HepG2 (cell line): ENCODE results near the gene IDH3A.

Experiments
- AFF4 ChIP-seq: sonication (generic); formaldehyde crosslinking; IDR thresholded peaks from 2 replicates; pipeline ENCODE4 v1.4.0; 2020; ENCODE audit warnings: missing genetic modification reagents
- CTCF ChIP-seq: sonication (generic); formaldehyde crosslinking; IDR thresholded peaks from 2 replicates; pipeline ENCODE4 v1.5.0; 2020; ENCODE audit warnings: mild to moderate bottlenecking, missing genetic modification reagents, moderate library complexity
- FOXK1 ChIP-seq: sonication (generic); formaldehyde crosslinking; IDR thresholded peaks from 2 replicates; pipeline ENCODE4 v1.4.0; 2020; ENCODE audit warnings: low read depth, missing genetic modification reagents, borderline replicate concordance
- HDAC6 ChIP-seq: fragments of 200-600 bp; sonication (generic); IDR thresholded peaks from 2 replicates; pipeline ENCODE4 v1.7.0; 2017; ENCODE audit warnings: mild to moderate bottlenecking, antibody characterized with exemption, low read length, low read depth
- MAFG ChIP-seq: sonication (generic); formaldehyde crosslinking; IDR thresholded peaks from 2 replicates; pipeline ENCODE4 v1.5.1; 2020; ENCODE audit warnings: mild to moderate bottlenecking, missing genetic modification reagents
- SNRNP70 ChIP-seq: fragments of 200-400 bp; formaldehyde crosslinking; IDR thresholded peaks from 2 replicates; pipeline ENCODE4 v1.6.1; 2017; ENCODE audit warnings: mild to moderate bottlenecking, low read depth, low read length, moderate library complexity
- SP1 ChIP-seq, 2 experiments: fragments of 450-650 bp in 1 of 2; sonication (generic) in 1 of 2; formaldehyde crosslinking in 1 of 2; IDR thresholded peaks; 2 replicates each; pipeline versions ENCODE4 v1.4.0 to v1.6.1; 2016 to 2020; ENCODE audit warnings: missing genetic modification reagents in 1 of 2
- ZBTB4 ChIP-seq: sonication (generic); formaldehyde crosslinking; IDR thresholded peaks from 2 replicates; pipeline ENCODE4 v1.4.0; 2020; ENCODE audit warnings: missing genetic modification reagents, mild to moderate bottlenecking, borderline replicate concordance
- ZNF124 ChIP-seq: sonication (generic); formaldehyde crosslinking; IDR thresholded peaks from 2 replicates; pipeline ENCODE4 v1.4.0; 2020; ENCODE audit warnings: missing genetic modification reagents
- ZNF282 ChIP-seq: fragments of 450-650 bp; IDR thresholded peaks from 2 replicates; pipeline ENCODE4 v1.6.1; 2018; ENCODE audit not compliant: partially characterized antibody
- ZNF292 ChIP-seq: sonication (generic); formaldehyde crosslinking; IDR thresholded peaks from 2 replicates; pipeline ENCODE4 v1.8.1; 2022; ENCODE audit warnings: mild to moderate bottlenecking, low read depth, missing genetic modification reagents, borderline replicate concordance
- ZNF589 ChIP-seq: sonication (generic); formaldehyde crosslinking; conservative IDR thresholded peaks from 2 replicates; pipeline ENCODE4 v1.8.0; 2022; ENCODE audit warnings: mild to moderate bottlenecking, moderate library complexity, missing genetic modification reagents
- ZNF746 ChIP-seq: sonication (generic); formaldehyde crosslinking; IDR thresholded peaks from 2 replicates; pipeline ENCODE4 v1.8.0; 2022; ENCODE audit warnings: mild to moderate bottlenecking, missing genetic modification reagents
- ZZZ3 ChIP-seq: sonication (generic); formaldehyde crosslinking; IDR thresholded peaks from 2 replicates; pipeline ENCODE4 v1.4.0; 2020; ENCODE audit warnings: missing genetic modification reagents, mild to moderate bottlenecking, borderline replicate concordance

GRCh38 chr15:78110916-78111475 lies 38.2 kb upstream of the IDH3A start:
- no peak for TF ChIP-seq FOXK1 (CRISPR knock-in tag)
- no peak for TF ChIP-seq ZBTB4 (CRISPR knock-in tag)
- TF ChIP-seq ZNF292: no peak
- no peak for TF ChIP-seq ZNF746 (CRISPR knock-in tag)
- no peak for TF ChIP-seq CTCF
- no peak for TF ChIP-seq MAFG (CRISPR knock-in tag)
- TF ChIP-seq SNRNP70: no peak
- no peak for TF ChIP-seq HDAC6
- no peak for TF ChIP-seq ZNF124
- TF ChIP-seq ZZZ3 (CRISPR knock-in tag): no peak
- no peak for TF ChIP-seq SP1 (IDR thresholded peaks at IDR 0.05)
- TF ChIP-seq SP1 (CRISPR knock-in tag; IDR thresholded peaks at IDR 0.05): no peak
- no peak for TF ChIP-seq ZNF282
- TF ChIP-seq AFF4 (CRISPR knock-in tag): no peak
- no peak for TF ChIP-seq ZNF589 (CRISPR knock-in tag)
